Germinal center (tissue), 1 donor: ENCODE data around the gene CALCOCO2.
A peak's percentile ranks its signal among the peaks of the same experiment; 100 is the strongest.

Source experiments
- DNase-seq: peaks from one replicate; pipeline ENCODE4 v3.0.0; 2012; ENCODE audit warnings: mixed read lengths, low spot score

CALCOCO2 gene

GRCh38 chr17:48873696-48874443 is 43.0 kb downstream of the CALCOCO2 start:
- DNase-seq, result no peak

- peak; percentile 85 for DNase-seq
Observed at GRCh38 chr17:48878920-48879898, 48.4 kb downstream of the CALCOCO2 start.

GRCh38 chr17:48882272-48882671 is 51.4 kb downstream of the CALCOCO2 start:
- DNase-seq, result no peak

GRCh38 chr17:48883171-48883570 is 52.3 kb downstream of the CALCOCO2 start:
- DNase-seq, result no peak

GRCh38 chr17:48890086-48890485 is 59.3 kb downstream of the CALCOCO2 start:
- no peak for DNase-seq

- DNase-seq, result no peak
Observed at GRCh38 chr17:48892940-48893645, 62.3 kb downstream of the CALCOCO2 start.

GRCh38 chr17:48893646-48894508 is 63.0 kb downstream of the CALCOCO2 start:
- no peak for DNase-seq

GRCh38 chr17:48894886-48895285 is 64.1 kb downstream of the CALCOCO2 start:
- DNase-seq, result no peak

GRCh38 chr17:48901241-48901640 is 70.4 kb downstream of the CALCOCO2 start:
- DNase-seq, result no peak

- DNase-seq, result no peak
Observed at GRCh38 chr17:48903401-48903800, 72.6 kb downstream of the CALCOCO2 start.

GRCh38 chr17:48904428-48904827 is 73.6 kb downstream of the CALCOCO2 start:
- DNase-seq, result no peak

- no peak for DNase-seq
Observed at GRCh38 chr17:48905987-48906515, 75.2 kb downstream of the CALCOCO2 start.

GRCh38 chr17:48907713-48908046 is 76.8 kb downstream of the CALCOCO2 start:
- DNase-seq, result no peak

- peak; percentile 96 for DNase-seq
Observed at GRCh38 chr17:48908047-48908843, 77.4 kb downstream of the CALCOCO2 start, which contains the start of gene UBE2Z. UBE2Z (plus strand) TSS chr17:48908407; CDS start chr17:48908504, 97 bp downstream.

GRCh38 chr17:48908853-48909394 is 78.1 kb downstream of the CALCOCO2 start:
- peak; percentile 77 for DNase-seq

- no peak for DNase-seq
Observed at GRCh38 chr17:48909783-48910182, 78.9 kb downstream of the CALCOCO2 start.

- DNase-seq, result no peak
Observed at GRCh38 chr17:48910370-48910769, 79.5 kb downstream of the CALCOCO2 start.

- DNase-seq, result no peak
Observed at GRCh38 chr17:48912476-48912875, 81.6 kb downstream of the CALCOCO2 start.
